ENCODE data around the gene PRRT3. TPM values are rescaled to one million over a fixed set of nuclear protein-coding genes. Genes with fewer than 3 reads are reported as not detected.

Gene PRRT3
- total and polyA plus RNA-seq, 2 of the 4 experiments (the other 2 are of a cell fraction), result 0.72 to 4.2 TPM

DNA sequence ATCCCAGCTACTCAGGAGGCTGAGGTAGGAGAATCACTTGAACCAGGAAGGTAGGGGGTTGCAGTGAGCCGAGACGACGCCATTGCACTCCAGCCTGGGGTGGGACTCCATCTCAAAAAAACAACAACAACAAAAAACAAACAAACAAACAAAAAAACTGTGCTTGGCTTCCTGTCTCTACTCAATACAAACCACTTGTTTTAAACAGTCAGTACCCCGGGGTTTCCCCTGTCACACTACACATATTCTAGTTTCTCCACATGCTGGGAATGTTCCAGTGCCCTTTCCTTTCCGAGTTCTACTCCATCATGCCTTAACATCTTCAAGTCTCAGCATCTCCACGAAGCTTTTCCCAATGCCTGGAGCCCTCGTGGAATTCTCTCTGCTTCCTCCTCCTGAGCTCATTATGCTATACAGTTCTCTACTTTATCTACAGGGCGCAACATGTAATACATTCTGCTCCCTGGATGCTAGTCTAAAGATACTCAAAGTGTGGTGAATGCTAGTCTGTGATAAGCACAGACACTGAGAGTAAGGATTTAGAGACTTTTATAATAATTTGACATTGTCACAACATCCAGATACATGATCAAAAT is 26.6 kb upstream of the PRRT3 start:
- no peak overlapping the region for H3K4ac ChIP-seq (ENCODE audit: low read depth, low read length)
- no peak overlapping the region for H3K4me3 ChIP-seq (ENCODE audit: insufficient read depth, low read depth, low read length)
- no peak overlapping the region for H3K4me2 ChIP-seq (ENCODE audit: low read depth, low read length)
- no peaks in the 10 kb centered on the region for H3K9me3 ChIP-seq (ENCODE audit: control insufficient read depth, insufficient read depth, low read length)
- H2BK120ac ChIP-seq (ENCODE audit: low read depth, low read length), result no peak overlapping the region
- no peak overlapping the region for H4K8ac ChIP-seq (ENCODE audit: low read depth in 2 of 2, low read length in 2 of 2)
- no peak for DNase-seq
- ChIA-PET CTCF (interaction anchor here (0.5 kb wide), 1 partner anchor 189 kb away, joined by 5 read pairs; no protein-coding TSS in a partner anchor), POLR2A (ENCODE audit: unreplicated experiment) (no interaction called here)
- no peak overlapping the region for H3K23ac ChIP-seq (ENCODE audit: low read depth, low read length)
- H3K4me1 ChIP-seq (ENCODE audit: control insufficient read depth, insufficient read depth, low read length), result peaks cover 7% of the 10 kb centered on the region
- intact Hi-C loops (cut with micrococcal nuclease), result no loop called here
- 0 out of 3 replicates have a peak overlapping the region, but pooled peaks have one; percentile 13 for H2BK15ac ChIP-seq (ENCODE audit: low read depth, low read length)
- H4K5ac ChIP-seq (ENCODE audit: low read depth, low read length), result no peak overlapping the region
- BruUV-seq (replicated peaks), result no TSS peak
- H3K27ac ChIP-seq (ENCODE audit: insufficient read depth, low read length), result no peak overlapping the region
- no peak overlapping the region for H2AK5ac ChIP-seq (ENCODE audit: low read depth, low read length)
- peaks cover 14 to 49% of the 10 kb centered on the region in 2 experiments for H3K79me1 ChIP-seq (ENCODE audit: low read depth in 1 of 2, low read length in 2 of 2)
- H4K20me1 ChIP-seq (ENCODE audit: insufficient read depth, low read length), result peaks cover 11% of the 10 kb centered on the region; the same call in 1 of the 2 replicates
- H3K14ac ChIP-seq (replicated peaks; ENCODE audit: low read depth, low read length), result no peak overlapping the region
- no peak overlapping the region for H2BK20ac ChIP-seq (ENCODE audit: low read depth, low read length)
- peaks cover 21% of the 10 kb centered on the region for H3K36me3 ChIP-seq (ENCODE audit: control insufficient read depth, insufficient read depth, low read length)
- H3K56ac ChIP-seq (ENCODE audit: extremely low read depth, insufficient read depth, low read length), result no peak overlapping the region
- no peak overlapping the region for H4K91ac ChIP-seq (ENCODE audit: insufficient read depth, low read depth, low read length)
- in situ Hi-C loops (cut with MboI; ENCODE audit: low sequenced_read_pairs), result no loop called here
- WGBS, 2 experiments (ENCODE audit: extremely low coverage in 2 of 2, insufficient read length in 1 of 2), result 96% methylated on average over 4 of the region's 8 CpGs; no CpG with 5 or more reads in 1 of the 2 experiments
- H3K18ac ChIP-seq (ENCODE audit: low read depth, low read length), result no peak overlapping the region
- no peak overlapping the region for H3K9ac ChIP-seq (ENCODE audit: low read depth, low read length)
- H3K27me3 ChIP-seq (ENCODE audit: control insufficient read depth, insufficient read depth, low read length), result no peaks in the 10 kb centered on the region
- dilution Hi-C loops (cut with HindIII; ENCODE audit: low sequenced_read_pairs, unreplicated experiment), result no loop called here
- peaks cover 5% of the 10 kb centered on the region; the same call in 1 of the 2 replicates for H3K9me1 ChIP-seq (ENCODE audit: insufficient read depth, low read length)
- H2BK5ac ChIP-seq (ENCODE audit: low read depth, low read length, poor library complexity, severe bottlenecking), result no peak overlapping the region
- H2AK9ac ChIP-seq (replicated peaks; ENCODE audit: low read depth, low read length, poor library complexity), result no peak overlapping the region
- no peak for ATAC-seq (ENCODE audit: low read depth)
- TF ChIP-seq MXI1 (IDR thresholded peaks at IDR 0.05; ENCODE audit: borderline replicate concordance, low read depth, low read length), result no peak
- TF ChIP-seq MAFK (IDR thresholded peaks at IDR 0.05; ENCODE audit: low read depth, low read length), result no peak
- no peak for TF ChIP-seq RCOR1 (IDR thresholded peaks at IDR 0.05; ENCODE audit: insufficient replicate concordance, low read length)
- no peak overlapping the region for H2AFZ ChIP-seq (replicated peaks; ENCODE audit: low read length, poor library complexity)
